Large intestine (tissue), 3 donors: ENCODE measurements around the gene ANO2. TPM values are rescaled to one million over a fixed set of nuclear protein-coding genes. Genes with fewer than 3 reads are reported as not detected.

Source experiments
- DNase-seq, 2 donors: peaks; one replicate each; pipeline versions ENCODE4 v3.0.0 to v3.0.0-alpha.2; 2013
- H3K27ac ChIP-seq: one replicate; pipeline ENCODE4 v1.5.1; 2013; ENCODE audit warnings: low read length
- H3K27me3 ChIP-seq: 2 replicates; pipeline ENCODE4 v1.6.1; 2013; ENCODE audit warnings: low read length; ENCODE audit not compliant: control insufficient read depth, insufficient read depth
- H3K36me3 ChIP-seq: 2 replicates; pipeline ENCODE4 v1.6.1; 2013; ENCODE audit warnings: low read length; ENCODE audit not compliant: control insufficient read depth, insufficient read depth
- H3K4me1 ChIP-seq: one replicate; pipeline ENCODE4 v1.6.1; 2013; ENCODE audit warnings: low read length; ENCODE audit not compliant: control insufficient read depth, insufficient read depth
- H3K4me3 ChIP-seq: one replicate; pipeline ENCODE4 v1.5.1; 2013; ENCODE audit warnings: low read length
- H3K9me3 ChIP-seq: one replicate; pipeline ENCODE4 v1.6.1; 2013; ENCODE audit warnings: mild to moderate bottlenecking, low read depth, low read length, moderate library complexity; ENCODE audit not compliant: control insufficient read depth
- WGBS: methylation state at CpG from one replicate; pipeline ENCODE4 v1.1.5; 2013; ENCODE audit warnings: low lambda C conversion rate; ENCODE audit not compliant: insufficient coverage; 5-methylcytosine and 5-hydroxymethylcytosine counted together
- polyA plus RNA-seq: library from polyadenylated mRNA; unstranded; fragments of 120-200 nt; gene quantifications from one replicate; pipeline ENCODE4 v1.2.1, GENCODE V29; 2013

Gene ANO2
- polyA plus RNA-seq, 1 donor = 2.7 TPM

DNA sequence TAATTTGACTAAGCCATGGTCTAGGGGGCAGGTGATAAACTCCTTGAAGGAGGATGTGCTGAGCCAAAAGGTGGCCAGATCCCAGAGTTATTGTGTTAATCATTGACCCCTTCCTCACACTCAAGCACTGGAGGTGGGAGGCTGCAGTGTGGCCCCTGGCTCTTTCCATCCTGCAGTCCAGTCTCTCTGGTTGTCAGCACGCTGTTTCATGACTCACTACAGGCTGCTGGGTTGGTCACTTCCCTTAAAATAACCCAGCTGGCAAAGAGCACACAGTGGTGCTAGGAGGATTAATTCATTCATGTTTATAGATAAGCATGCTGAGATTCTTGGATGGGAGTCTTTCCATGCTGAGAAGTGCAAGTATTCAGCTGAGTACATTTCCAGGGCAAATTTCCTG is 228.9 kb downstream of the ANO2 start:
- Histone ChIP-seq H3K36me3 (no peaks in the 10 kb centered on the region), H3K27me3 (no peaks in the 10 kb centered on the region), H3K9me3 (no peaks in the 10 kb centered on the region), H3K4me3 (no peak overlapping the region), H3K27ac (no peak overlapping the region), H3K4me1 (peaks cover 21% of the 10 kb centered on the region)
- no CpG with 5 or more reads among the region's 1 CpG for WGBS
- DNase-seq = no peak

DNA sequence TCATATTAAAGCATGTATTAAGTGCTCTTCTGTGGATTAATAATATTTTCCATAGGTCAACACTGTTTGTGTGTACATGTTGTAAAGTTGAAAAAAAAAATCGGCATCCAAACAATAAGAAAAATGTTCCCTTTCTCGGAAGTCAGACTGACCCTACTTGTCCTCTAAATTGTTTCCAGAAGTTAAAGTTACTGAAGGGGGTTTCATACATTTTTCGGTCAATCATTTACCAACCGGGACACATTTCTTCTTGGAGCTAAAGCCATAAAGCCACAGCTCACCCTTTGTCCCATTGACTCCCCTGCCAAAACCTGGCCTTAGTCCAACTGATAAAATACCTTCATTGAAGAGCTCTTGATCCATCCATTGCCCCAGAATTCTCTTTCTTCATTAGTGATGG is 230.0 kb downstream of the ANO2 start:
- no peaks in the 10 kb centered on the region for H3K36me3 ChIP-seq
- DNase-seq = peak; percentile 67 to 90
- H3K9me3 ChIP-seq = no peaks in the 10 kb centered on the region
- 0% methylated on average over 1 of the region's 4 CpGs for WGBS
- no peak overlapping the region for H3K27ac ChIP-seq
- H3K4me1 ChIP-seq = peaks cover 24% of the 10 kb centered on the region
- H3K27me3 ChIP-seq = no peaks in the 10 kb centered on the region
- H3K4me3 ChIP-seq = no peak overlapping the region

- Histone ChIP-seq H3K36me3 (no peaks in the 10 kb centered on the region), H3K4me3 (no peak overlapping the region), H3K9me3 (no peaks in the 10 kb centered on the region), H3K4me1 (peaks cover 25% of the 10 kb centered on the region), H3K27me3 (no peaks in the 10 kb centered on the region), H3K27ac (no peak overlapping the region)
- no CpG with 5 or more reads among the region's 6 CpGs for WGBS
- no peak for DNase-seq
These were observed 231.4 kb downstream of the ANO2 start for GRCh38 chr12:5713599-5714081.

- DNase-seq = no peak
These were observed 234.7 kb downstream of the ANO2 start for GRCh38 chr12:5710260-5710878.

GRCh38 chr12:5708371-5708770 is 236.7 kb downstream of the ANO2 start:
- no peaks in the 10 kb centered on the region for H3K36me3 ChIP-seq
- no peak overlapping the region for H3K4me3 ChIP-seq
- H3K9me3 ChIP-seq = no peaks in the 10 kb centered on the region
- H3K4me1 ChIP-seq = peaks cover 4% of the 10 kb centered on the region
- peak in 1 of 2 donors; percentile 46 for DNase-seq
- H3K27ac ChIP-seq = no peak overlapping the region
- H3K27me3 ChIP-seq = no peaks in the 10 kb centered on the region

More at GRCh38 chr12:5710260-5710878, 234.7 kb downstream of the ANO2 start:
- Histone ChIP-seq H3K4me3 (no peak overlapping the region), H3K36me3 (no peaks in the 10 kb centered on the region), H3K27me3 (no peaks in the 10 kb centered on the region), H3K4me1 (peaks cover 13% of the 10 kb centered on the region), H3K9me3 (no peaks in the 10 kb centered on the region), H3K27ac (no peak overlapping the region)
- WGBS = 100% methylated on average over 1 of the region's 1 CpG

DNA sequence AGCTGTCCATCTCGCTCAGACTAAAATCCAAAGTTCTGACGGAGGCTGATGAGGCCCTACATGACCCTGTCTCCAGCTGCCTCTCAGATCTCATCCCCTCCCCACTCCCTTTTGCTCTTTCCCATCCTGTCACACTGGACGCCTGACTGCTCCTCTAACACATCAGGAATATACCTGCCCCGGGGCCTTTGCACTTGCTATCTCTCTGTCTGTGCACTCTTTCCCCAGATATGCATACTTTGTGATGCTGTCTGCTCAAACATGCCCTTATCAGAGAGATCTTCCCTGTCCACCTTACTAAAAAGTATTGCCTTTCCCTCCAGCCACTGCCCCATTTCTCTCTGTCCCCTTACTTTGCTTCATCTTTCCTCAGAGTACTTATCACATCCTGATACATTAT is 238.8 kb downstream of the ANO2 start:
- 100% methylated on average over 2 of the region's 4 CpGs for WGBS
- H3K27ac ChIP-seq = no peak overlapping the region
- no peaks in the 10 kb centered on the region for H3K9me3 ChIP-seq
- no peak for DNase-seq
- peaks cover 4% of the 10 kb centered on the region for H3K4me1 ChIP-seq
- H3K27me3 ChIP-seq = no peaks in the 10 kb centered on the region
- no peak overlapping the region for H3K4me3 ChIP-seq
- H3K36me3 ChIP-seq = no peaks in the 10 kb centered on the region

DNA sequence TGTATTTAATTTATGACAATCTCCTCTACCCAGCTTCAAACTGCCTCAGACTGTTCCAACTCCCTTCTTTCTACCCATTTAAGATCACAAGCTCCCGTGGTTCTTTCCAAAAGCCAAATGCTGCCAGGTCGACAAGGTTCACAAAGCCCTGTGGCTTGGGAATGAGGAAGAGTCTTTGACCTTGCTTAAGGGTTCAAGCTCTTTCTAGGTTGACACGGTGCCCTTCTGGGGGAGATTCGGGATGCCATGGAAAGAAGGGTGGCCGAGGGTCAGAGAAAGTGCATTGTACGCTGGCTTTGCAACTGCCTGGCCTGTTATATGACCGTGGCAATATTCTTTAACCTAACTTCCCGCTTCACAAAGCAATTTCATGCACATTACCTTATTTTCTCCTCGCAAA is 239.3 kb downstream of the ANO2 start:
- Histone ChIP-seq H3K9me3 (no peaks in the 10 kb centered on the region), H3K27me3 (no peaks in the 10 kb centered on the region), H3K36me3 (no peaks in the 10 kb centered on the region), H3K27ac (no peak overlapping the region), H3K4me3 (no peak overlapping the region), H3K4me1 (peaks cover 4% of the 10 kb centered on the region)
- WGBS = 100% methylated on average over 2 of the region's 9 CpGs
- no peak for DNase-seq

DNA sequence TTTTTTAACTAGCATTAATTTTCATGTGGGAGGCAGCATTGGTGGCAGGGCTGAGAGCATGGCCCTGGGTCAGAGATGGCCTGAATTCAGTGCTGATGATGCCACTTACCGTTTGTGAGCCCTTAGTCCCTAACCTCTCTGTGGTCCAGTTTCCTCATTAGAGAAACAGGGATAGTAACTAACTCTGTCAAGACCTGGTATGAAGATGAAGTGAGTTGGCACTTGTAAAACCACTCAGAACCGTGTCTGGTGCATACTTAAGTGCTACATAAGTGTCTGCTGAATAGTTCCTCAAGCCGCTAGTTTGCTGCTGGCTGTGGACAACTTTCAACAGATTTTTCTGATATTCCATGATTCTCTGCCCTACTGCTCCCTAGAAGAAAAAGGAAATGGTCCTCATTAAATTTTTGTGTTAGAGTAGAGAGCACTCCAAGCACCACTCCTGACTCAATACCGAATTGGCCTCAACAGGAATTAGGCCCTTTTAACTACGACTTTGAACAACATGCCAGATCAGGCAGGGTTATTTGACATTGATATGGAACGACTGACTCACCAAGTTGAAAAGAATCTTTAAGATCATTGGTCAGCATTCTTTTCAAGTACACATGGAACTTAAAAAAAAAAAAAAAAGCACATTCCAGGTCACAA is 250.2 kb downstream of the ANO2 start:
- Histone ChIP-seq H3K4me3 (no peak overlapping the region), H3K27ac (no peak overlapping the region), H3K4me1 (no peaks in the 10 kb centered on the region), H3K36me3 (no peaks in the 10 kb centered on the region), H3K9me3 (no peaks in the 10 kb centered on the region), H3K27me3 (no peaks in the 10 kb centered on the region)
- 57% methylated on average over 1 of the region's 6 CpGs for WGBS
- no peak for DNase-seq

- Histone ChIP-seq H3K4me3 (no peak overlapping the region), H3K9me3 (no peaks in the 10 kb centered on the region), H3K36me3 (no peaks in the 10 kb centered on the region), H3K27me3 (no peaks in the 10 kb centered on the region), H3K27ac (no peak overlapping the region), H3K4me1 (no peaks in the 10 kb centered on the region)
- 95% methylated on average over 5 of the region's 7 CpGs for WGBS
- no peak for DNase-seq
These were observed 252.2 kb downstream of the ANO2 start for GRCh38 chr12:5692850-5693249.

- Histone ChIP-seq H3K4me1 (no peaks in the 10 kb centered on the region), H3K27me3 (no peaks in the 10 kb centered on the region), H3K36me3 (no peaks in the 10 kb centered on the region), H3K4me3 (no peak overlapping the region), H3K9me3 (no peaks in the 10 kb centered on the region), H3K27ac (no peak overlapping the region)
- no CpG with 5 or more reads among the region's 6 CpGs for WGBS
- no peak for DNase-seq
These were observed 253.1 kb downstream of the ANO2 start for GRCh38 chr12:5691943-5692342.

DNA sequence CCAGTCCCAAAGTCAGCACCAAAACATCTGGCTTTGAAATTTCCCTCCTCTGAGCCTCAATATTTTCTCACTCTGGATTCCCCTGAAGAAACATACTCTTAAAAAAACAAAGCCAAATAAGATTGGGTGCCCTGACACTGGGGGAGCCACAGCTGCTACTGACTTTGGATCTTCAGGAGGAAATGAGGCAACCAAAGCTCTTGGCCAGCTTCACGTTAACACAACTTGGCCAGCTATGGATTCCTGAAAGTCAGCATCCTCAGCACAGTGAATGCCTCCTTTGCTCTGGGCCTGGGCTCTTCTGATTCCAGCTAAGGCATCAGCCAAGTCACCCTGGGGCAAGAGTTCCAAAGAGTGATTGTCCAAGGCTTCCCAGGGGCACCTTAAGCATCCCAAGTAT is 254.8 kb downstream of the ANO2 start:
- Histone ChIP-seq H3K4me1 (no peaks in the 10 kb centered on the region), H3K4me3 (no peak overlapping the region), H3K9me3 (no peaks in the 10 kb centered on the region), H3K36me3 (no peaks in the 10 kb centered on the region), H3K27me3 (no peaks in the 10 kb centered on the region), H3K27ac (no peak overlapping the region)
- no CpG with 5 or more reads among the region's 1 CpG for WGBS
- no peak for DNase-seq
